ENCODE data around the gene SOCS2. TPM values are rescaled to one million over a fixed set of nuclear protein-coding genes. Genes with fewer than 3 reads are reported as not detected.

The SOCS2 gene
- total RNA-seq, 1 experiment from 2014 or later = 15.2 TPM

GRCh38 chr12:93570552-93571364, 1.7 kb upstream of the SOCS2 start (continued):
- TF ChIP-seq ZBTB33 (IDR thresholded peaks at IDR 0.05; ENCODE audit: extremely low read depth, insufficient replicate concordance, low read length) = peak; percentile 34

GRCh38 chr12:93571365-93571924, 1.0 kb upstream of the SOCS2 start:
- Histone ChIP-seq H3K4me2 (ENCODE audit: low read length) (peak overlapping the region; percentile 93), H3K9ac (ENCODE audit: low read length) (peak overlapping the region; percentile 86), H3K9me2 (ENCODE audit: insufficient read depth) (no peaks in the 10 kb centered on the region), H3K9me3 (ENCODE audit: control insufficient read depth in 1 of 2, insufficient read depth in 1 of 2, low read depth in 1 of 2, low read length in 2 of 2) (no peaks in the 10 kb centered on the region), H3K27me3 (ENCODE audit: insufficient read depth, low read length) (no peaks in the 10 kb centered on the region), H4K20me1 (ENCODE audit: insufficient read depth) (no peaks in the 10 kb centered on the region), H3K4me1 (ENCODE audit: control insufficient read depth in 1 of 2, insufficient read depth in 2 of 2, low read length in 2 of 2) (peaks cover 2 to 24% of the 10 kb centered on the region in 2 experiments; a peak in 3 of 4 replicates), H3K79me2 (ENCODE audit: insufficient read depth, low read length) (peaks cover 26% of the 10 kb centered on the region), H3K27ac (ENCODE audit: low read depth, low read length) (peak overlapping the region; percentile 93), H3K4me3 (replicated peaks in 1 of 2; ENCODE audit: low read depth in 1 of 2, low read length in 2 of 2) (peak overlapping the region; percentile 72 to 73), H2AFZ (ENCODE audit: low read depth, low read length, poor library complexity, severe bottlenecking) (no peak overlapping the region), H3K36me3 (ENCODE audit: control insufficient read depth in 1 of 2, insufficient read depth in 2 of 2, low read length in 2 of 2) (peaks cover 0 to 17% of the 10 kb centered on the region in 2 experiments; a peak in 1 of 4 replicates)
- ATAC-seq = peak; percentile 55
- ChIA-PET POLR2A (no interaction called here), CTCF (interaction anchor here (2.9 kb wide), 1 partner anchor 531 kb away, joined by 42 read pairs; no protein-coding TSS in a partner anchor), RAD21 (ENCODE audit: low non-redundant PET in 1 of 2, low total read pairs in 2 of 2, uncharacterized antibody in 2 of 2, unreplicated experiment in 2 of 2) (no interaction called here)
- intact Hi-C loops (cut with micrococcal nuclease) = loop anchor here (2.0 kb wide), 1 partner anchor 105 kb away; the partner anchor contains the start of gene CRADD
- DNase-seq (ENCODE audit: low read depth, low spot score) = peak; percentile 50
- TF ChIP-seq RAD21 (IDR thresholded peaks at IDR 0.05; ENCODE audit: low read depth) (peak; percentile 11; the same call in 1 of the 2 replicates), ZBTB33 (IDR thresholded peaks at IDR 0.05; ENCODE audit: extremely low read depth, insufficient replicate concordance, low read length) (no peak), ZFX (IDR thresholded peaks at IDR 0.05) (peak; percentile 55), TCF7L2 (IDR thresholded peaks at IDR 0.05; ENCODE audit: borderline replicate concordance, extremely low read depth, insufficient read depth, insufficient read length) (peak; percentile 24), YY1 (IDR thresholded peaks at IDR 0.05; ENCODE audit: extremely low read depth, insufficient replicate concordance, low read depth, low read length) (peak; percentile 61), MAX (IDR thresholded peaks at IDR 0.05) (peak; percentile 57), CTCF (IDR thresholded peaks at IDR 0.05 in 2 of 3, conservative IDR thresholded peaks at IDR 0.05 in 1 of 3; ENCODE audit: borderline replicate concordance in 1 of 3, insufficient read depth in 1 of 3, low read depth in 2 of 3, low read length in 2 of 3) (peak in 2 of 3 experiments; percentile 26 to 30; a peak in 1 of 6 replicates), ELF1 (IDR thresholded peaks at IDR 0.05; ENCODE audit: borderline replicate concordance, low read depth) (no peak), CEBPB (IDR thresholded peaks at IDR 0.05; ENCODE audit: low read depth) (no peak), POLR2AphosphoS5 (IDR thresholded peaks at IDR 0.05; ENCODE audit: low read depth, low read length) (peak; percentile 70)
- BruUV-seq (replicated peaks) = no TSS peak

Measured in HCT116 (cell line).